Urothelium cell line (cell line): Measurements from ENCODE around the gene RIMBP3C.
"Not testable (repeated sequence)": the region's sequence is repeated elsewhere in the genome, so short reads cannot be mapped to it uniquely, and the experiment has no call there.

Experiments used
- DNase-seq: peaks from one replicate; pipeline ENCODE4 v3.0.0; 2011; ENCODE audit warnings: low spot score, mixed read lengths
- FAIRE-seq: peaks from 2 replicates; lab custom pipeline; 2011; peaks lifted over from hg19 to GRCh38; lab: Jason Lieb, UNC

The RIMBP3C gene, protein sequence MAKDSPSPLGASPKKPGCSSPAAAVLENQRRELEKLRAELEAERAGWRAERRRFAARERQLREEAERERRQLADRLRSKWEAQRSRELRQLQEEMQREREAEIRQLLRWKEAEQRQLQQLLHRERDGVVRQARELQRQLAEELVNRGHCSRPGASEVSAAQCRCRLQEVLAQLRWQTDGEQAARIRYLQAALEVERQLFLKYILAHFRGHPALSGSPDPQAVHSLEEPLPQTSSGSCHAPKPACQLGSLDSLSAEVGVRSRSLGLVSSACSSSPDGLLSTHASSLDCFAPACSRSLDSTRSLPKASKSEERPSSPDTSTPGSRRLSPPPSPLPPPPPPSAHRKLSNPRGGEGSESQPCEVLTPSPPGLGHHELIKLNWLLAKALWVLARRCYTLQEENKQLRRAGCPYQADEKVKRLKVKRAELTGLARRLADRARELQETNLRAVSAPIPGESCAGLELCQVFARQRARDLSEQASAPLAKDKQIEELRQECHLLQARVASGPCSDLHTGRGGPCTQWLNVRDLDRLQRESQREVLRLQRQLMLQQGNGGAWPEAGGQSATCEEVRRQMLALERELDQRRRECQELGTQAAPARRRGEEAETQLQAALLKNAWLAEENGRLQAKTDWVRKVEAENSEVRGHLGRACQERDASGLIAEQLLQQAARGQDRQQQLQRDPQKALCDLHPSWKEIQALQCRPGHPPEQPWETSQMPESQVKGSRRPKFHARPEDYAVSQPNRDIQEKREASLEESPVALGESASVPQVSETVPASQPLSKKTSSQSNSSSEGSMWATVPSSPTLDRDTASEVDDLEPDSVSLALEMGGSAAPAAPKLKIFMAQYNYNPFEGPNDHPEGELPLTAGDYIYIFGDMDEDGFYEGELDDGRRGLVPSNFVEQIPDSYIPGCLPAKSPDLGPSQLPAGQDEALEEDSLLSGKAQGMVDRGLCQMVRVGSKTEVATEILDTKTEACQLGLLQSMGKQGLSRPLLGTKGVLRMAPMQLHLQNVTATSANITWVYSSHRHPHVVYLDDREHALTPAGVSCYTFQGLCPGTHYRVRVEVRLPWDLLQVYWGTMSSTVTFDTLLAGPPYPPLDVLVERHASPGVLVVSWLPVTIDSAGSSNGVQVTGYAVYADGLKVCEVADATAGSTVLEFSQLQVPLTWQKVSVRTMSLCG (N-terminal part only)

DNA sequence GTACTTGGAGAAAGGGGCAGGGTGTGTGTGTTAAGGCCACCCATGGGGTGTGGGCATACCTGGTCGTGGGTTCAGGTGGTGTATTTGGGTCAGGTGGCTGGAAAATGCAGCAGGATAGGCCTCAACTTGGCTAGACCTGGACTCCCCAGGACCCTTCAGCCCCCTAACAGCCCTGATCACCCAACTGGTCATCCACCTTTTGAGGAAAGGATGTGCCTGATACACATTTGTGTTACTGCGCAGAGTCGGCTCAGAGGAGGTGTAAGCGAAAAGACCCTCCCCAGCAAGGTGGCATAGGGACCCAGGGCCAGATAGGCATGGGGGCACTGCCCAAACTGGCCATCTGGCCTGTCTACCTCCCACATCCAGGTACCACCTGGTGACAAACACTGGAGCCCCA is at the start of gene RIMBP3C:
RIMBP3C (minus strand) TSS at position 101 of the 400 bp plus-strand sequence. CDS start 485 bp downstream, outside the sequence.
- not testable (repeated sequence) for DNase-seq, FAIRE-seq

DNA sequence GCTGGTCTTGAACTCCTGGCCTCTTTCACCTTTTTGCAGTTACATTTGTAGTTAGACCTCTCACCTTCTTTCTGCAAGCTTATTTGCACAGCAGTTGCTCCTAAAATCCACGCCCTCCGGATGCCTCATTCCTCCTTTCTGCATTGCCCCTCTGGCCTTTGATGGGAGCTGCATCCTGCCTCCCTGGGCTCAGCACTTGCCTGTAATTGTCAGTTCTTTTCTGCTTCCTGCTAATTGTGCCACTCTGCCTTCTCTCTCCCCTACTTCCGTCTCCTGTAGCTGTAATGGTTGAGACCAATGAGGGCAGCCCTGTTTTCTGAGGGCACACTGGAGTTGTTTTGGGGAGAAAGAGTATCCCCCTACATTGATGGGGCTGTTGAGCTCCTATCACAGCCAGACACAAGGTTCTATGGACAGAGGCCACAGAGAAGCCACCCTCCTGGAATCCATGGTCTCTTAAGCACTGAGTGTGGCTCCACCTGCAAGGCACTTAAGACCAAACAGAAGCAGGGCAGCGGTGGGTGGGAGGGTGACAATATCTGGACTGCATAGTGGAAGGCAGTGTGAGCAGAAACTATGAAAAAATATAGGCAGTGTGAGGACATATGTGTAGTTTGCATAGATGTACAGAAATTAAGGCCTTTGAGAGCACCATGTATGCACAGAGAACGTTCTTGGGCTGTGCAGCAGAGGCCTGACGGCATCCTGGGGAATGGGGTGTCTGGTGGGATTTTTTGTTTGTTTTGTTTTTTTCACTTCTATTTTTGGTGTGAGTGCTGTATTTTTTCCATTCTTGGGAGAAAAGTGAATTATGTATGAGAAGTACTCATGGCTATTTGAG is 48.0 kb upstream of the RIMBP3C start:
- DNase-seq (no peak), FAIRE-seq (no peak)

DNA sequence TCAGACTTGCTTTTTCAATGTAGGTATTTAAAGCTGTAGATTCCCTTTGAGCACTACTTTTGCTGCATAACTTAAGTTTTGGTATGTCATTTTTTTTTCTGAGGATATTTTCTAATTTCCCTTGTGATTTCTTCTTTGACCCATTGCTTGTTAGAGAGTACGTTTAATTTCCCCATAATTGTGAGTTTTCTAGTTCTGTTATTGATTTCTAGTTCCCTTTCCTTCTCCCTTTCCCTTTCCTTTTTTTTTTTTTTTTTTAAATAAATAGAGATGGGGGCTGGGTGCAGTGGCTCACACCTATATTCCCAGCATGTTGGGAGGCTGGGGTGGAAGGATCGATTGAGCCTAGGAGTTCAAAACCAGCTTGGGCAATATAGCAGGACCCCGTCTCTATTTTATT is 47.0 kb upstream of the RIMBP3C start:
- DNase-seq (no peak), FAIRE-seq (no peak)

DNA sequence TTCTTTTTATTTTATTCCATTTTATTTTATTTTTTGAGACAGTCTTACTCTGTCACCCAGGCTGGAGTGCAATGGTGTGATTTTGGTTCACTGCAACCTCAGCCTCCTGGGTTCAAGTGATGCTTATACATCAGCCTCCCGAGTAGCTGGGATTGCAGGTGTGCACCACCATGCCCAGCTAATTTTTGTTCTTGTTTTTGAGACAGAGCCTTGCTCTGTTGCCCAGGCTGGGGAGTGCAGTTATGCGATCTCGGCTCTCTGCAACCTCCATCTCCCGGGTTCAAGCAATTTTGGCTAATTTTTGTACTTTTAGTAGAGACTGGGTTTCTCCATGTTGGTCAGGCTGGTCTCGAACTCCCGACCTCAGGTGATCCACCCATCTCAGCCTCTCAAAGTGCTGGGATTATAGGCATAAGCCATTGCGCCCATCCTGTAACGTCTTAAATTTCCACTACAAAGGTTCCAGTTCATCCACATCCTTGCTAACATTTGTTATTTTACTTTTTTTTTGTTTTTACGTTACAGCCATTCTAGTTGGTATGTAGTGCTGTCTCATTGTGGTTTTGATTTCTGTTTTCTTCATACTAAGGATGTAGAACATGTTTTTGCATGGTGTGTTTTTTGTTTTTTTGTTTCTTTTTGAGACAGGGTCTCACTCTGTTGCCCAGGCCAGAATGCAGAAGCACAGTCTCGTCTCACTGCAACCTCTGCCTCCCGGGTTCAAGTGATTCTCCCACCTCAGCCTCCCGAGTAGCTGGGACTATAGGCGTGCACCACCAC is 45.3 kb upstream of the RIMBP3C start:
- not testable (repeated sequence) for FAIRE-seq

DNA sequence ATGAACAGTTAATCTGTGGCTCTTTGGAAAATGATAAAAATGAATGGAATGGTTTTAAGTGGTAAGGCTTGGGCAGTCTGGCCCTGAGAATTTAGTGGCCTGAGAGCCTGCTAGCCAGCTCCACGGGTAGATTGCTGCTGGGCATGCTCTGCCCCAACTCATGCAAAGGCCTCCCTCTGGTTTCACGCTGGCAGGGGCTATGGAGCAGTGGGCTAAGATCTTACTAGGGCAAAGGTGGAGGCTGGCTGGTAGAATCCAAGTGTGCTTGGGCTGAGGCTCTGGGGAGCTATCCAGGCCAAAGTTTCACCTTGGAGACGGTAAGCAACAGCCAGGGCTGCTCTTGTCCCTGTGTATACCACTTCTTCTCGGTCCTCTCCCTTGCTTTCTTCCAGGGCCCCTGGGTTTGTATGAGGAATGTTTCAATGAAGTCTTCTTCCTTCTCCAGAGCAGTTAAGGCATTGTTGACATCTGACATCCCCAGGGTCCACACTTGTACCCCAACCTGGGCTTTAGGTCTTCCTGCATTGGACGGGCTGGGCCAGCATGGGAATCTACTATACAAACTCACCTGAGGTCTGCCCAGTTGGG is 43.7 kb upstream of the RIMBP3C start:
- FAIRE-seq = no peak

More for the DNA sequence above, 45.3 kb upstream of the RIMBP3C start:
- not testable (repeated sequence) for DNase-seq

DNA sequence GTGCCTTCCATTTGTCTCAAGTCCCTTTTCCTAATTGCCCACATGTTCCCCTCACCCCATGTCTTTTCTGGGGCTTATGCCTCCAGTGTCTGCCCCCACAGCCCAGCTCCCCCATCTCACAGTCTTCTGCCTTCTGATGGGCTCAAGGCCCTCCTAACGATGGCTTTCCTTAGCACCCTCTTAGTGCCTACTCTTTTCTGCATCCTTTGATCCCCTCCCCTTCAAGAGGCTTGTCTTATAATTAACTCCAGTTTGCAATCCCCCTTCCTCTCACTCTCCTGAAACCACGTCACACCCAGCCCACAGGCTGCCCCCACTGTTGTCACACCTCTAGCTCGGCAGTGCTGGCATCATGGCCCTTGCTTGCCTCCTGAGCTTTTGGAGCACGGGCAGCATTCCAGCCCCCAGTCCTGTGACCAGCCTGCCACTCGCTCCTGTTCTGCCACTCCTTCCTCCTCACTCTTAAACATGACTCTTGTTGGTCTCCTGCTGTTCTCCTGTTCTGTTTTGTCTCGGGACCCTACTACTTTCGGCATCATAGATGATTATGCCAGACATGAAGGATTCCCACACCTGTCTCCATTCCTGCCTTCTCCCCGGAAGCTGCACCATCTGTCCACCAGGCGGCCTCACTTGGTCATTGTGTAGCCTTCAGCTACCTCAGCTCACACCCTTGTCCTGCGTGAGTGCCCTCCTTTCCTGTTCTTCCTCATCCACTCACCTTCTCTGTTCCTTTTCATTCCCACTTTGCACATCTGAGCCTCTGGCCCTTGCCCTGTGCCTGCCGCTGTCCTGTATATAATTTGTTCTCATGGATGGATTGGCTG is 42.4 kb upstream of the RIMBP3C start:
- DNase-seq = no peak
- no peak for FAIRE-seq

More for the DNA sequence above, 43.7 kb upstream of the RIMBP3C start:
- DNase-seq = no peak

DNA sequence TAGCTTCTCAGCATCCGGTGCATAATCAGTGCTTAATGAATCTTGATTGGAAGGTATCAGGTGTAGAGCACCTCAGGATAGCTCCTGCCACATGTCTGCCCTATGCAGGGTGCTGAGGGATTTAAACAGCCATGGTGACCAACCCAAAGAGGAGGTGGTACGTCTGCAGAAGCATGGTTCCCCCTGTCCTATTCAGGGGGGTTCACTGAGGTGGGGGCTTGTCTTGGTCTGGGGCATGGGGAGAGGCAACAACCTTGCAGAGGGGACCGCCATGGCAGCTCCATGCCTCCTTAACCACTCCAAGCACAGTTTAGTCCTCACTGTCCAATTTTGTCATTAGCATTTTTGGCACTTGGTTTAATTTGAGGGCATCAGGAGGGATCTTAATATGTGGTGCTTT is 41.2 kb upstream of the RIMBP3C start:
- DNase-seq = no peak
- no peak for FAIRE-seq

DNA sequence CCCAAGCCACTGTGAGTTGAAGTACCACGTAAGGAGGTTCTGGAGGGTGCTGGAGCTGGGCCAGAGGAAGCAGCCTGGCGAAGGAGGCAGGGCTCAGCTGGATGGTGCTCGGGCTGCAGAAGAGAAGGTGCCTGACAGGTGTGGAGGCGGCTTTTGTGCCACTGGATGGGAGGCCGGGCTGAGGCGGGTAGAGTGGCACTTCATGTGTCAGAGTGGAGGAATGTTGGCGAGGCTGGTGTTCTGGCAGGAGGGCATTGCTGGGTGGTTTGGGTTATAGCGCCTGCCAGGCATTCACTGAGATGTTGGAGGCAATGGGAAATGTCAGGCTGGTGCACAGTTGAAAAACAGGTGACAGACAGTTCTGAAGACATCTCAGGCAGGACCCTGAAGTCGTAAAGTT is 40.4 kb upstream of the RIMBP3C start:
- FAIRE-seq (no peak), DNase-seq (no peak)

DNA sequence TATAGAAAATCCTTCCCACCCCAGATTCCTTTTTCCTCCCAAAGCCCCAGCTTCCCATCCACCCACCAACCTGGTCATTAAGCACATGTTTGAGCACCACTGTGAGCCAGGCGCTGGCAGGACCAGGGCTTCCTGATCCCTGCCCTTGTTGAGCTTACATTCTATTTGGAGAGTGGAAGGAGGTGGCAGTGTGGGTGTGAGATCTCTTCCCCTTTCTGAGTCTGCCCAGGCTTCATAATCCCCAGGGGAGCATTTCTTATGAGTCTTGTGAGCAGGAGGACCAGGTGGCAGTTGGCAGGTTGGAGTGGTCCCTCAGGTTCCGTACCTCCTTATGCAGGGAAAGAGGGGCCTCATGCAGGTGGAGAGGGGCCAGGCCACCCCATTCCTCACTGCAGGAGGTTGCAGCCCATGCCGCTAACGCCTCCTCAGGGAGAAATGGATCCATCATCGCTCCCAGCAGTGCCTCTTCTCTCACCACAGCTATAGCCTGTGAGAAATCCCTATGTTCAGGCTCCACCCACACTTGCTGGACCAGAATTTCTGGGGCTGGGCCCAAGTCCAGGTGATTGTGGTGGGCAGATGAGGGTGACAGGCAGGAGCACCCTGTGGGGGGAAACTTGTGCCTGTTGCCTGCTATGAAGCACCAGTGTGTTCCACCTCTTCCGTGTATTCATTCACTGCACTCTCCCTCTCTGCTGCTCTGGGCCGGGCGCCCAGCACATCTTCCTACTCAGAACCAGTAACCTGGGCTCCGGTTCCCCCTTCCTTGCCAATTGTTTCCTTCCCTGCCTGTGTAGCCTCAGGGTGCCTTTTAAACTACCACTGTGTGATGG is 39.8 kb upstream of the RIMBP3C start:
- DNase-seq (no peak), FAIRE-seq (no peak)

DNA sequence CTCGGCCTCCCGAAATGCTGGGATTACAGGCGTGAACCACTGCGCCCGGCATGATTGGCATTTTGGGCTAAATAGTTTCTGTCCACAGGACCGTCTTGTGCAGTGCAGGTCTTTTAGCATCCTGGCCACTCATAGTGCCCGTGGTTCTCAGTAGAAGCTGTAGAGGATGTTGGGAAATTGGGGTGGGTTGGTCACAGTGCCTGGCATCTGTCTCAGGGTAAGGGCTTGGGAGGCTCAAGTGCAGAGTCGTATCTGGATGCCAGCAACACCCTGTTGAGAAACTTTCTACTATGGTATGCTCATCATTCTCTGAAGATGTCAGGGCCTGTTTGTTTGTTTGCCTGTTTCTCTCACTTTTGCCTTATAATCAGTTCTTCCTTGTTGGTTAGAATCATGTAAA is 38.1 kb upstream of the RIMBP3C start:
- FAIRE-seq = no peak

DNA sequence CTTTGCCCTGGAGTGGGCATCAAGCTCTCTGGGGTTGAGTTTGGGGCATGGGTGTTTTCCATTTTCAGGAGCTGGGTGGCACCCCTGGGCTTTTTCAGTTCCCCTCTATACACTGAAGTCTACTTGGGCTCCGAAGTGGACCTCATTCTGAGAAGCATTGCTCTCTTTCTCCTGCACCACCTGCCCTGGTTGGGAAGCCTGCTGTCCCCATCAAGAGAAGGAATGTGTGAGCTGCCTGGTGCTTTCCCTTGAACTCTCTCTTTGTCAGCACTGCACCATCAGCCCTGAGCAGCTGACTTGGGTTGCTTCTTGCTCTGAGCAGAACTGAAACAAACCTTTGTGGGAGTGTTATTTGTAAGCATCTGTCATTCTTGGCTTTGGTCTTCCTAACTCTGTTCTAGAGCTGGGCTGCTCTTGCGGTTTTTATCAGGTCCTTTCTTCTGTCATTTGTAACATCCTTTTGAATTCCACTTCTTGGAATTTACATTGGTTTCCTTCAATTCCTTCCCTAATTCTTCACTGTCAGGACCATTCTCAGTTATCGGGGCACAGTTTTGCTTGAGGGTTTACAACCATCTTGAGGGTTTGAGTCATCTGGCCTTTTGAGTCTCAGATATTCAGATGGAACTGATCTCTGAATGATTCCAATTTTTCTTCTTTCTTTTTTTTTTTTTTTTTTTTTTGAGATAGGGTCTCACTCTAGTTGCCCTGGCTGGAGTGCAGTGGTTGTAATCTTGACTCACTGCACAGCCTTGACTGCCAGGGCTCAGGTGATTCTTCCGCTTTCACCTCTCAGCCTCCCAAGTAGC is 36.7 kb upstream of the RIMBP3C start:
- DNase-seq = no peak
- no peak for FAIRE-seq

More for the DNA sequence above, 38.1 kb upstream of the RIMBP3C start:
- no peak for DNase-seq

DNA sequence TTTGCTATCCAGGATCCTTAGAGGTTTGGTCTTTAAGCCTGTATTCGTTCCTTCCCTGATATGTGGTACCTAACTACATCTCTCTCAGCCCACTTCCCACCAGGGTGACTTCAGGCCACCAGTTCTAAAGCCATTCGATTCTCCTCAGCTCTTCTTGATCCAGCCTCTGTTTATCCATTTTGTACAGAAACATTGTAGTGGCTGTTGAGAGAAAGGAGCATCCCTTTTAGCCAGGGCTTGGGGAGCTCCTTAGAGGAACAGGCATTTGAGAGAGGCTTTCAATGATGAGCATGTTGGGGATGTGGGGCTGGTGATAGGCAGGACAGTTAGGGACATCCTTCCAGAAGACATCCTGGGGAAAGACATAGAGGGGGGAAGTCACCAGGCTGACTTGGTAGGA is 34.1 kb upstream of the RIMBP3C start:
- no peak for DNase-seq
- FAIRE-seq = no peak

DNA sequence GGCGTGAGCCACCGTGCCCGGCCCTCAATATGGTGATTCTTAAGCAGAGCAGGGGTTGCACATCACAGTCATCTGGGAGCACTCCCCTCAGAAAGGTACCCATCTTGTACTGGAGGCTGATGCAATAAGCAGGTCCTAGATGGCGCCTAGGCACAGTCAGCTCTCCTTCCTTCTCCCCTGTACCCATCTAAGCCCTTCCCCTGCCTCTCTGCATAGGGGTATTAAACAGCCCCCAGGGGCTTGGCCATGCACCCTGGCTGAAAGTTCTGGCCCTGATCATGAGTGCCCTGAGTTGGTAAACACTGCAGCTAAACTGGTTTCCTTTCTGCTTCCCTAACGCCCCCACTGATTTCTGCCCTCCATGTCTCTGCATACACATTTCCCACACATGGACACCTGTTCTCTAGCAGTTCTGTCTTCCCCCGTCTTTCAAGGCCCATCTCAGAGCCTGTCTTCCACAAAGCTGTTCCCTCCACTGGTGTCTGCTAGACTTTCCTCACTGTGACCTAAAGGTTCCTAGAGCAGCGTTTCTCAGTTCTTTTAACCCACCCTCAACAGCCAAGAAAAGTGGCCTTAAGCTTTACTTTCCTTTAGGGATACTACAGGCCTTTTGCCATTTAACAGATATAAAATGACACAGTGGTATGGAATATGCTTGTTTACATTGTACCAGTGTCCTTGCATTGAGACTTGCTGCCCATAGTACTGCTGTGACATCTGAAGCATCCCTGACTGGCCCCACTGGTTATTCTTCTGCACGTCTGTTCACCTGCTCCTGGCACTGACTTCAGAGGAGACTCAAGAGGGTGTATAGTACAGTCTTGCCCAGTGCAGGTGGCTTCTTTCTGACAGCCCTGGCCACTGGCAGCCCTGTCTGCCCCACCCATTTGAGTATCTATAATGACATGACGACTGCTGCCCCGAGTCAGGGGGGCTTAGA is 31.8 kb upstream of the RIMBP3C start:
- FAIRE-seq = no peak

DNA sequence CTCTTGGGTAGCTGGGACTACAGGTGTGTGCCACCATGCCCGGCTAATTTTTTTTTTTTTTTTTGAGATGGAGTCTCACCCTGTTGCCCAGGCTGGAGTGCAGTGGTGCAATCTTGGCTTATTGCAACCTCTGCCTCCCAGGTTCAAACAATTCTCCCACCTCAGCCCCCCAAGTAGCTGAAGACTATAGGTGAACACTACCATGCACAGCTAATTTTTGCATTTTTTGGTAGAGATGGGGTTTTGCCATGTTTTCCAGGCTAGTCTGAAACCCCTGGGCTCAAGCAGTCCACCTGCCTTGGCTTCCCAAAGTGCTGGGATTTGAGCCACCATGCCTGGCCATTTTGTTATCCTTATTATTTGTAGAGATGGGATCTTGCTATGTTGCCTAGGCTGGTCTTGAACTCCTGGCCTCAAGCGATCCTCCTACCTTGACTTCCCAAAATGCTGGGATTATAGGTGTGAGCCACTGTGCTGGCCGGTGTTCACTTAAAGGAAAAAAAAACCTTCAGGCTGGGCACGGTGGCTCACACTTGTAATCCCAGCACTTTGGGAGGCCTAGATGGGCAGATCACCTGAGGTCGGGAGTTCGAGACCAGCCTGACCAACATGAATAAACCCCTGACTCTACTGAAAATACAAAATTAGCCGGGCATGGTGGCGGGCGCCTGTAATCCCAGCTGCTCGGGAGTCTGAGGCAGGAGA is 29.9 kb upstream of the RIMBP3C start:
- FAIRE-seq = not testable (repeated sequence)

More for the DNA sequence above, 31.8 kb upstream of the RIMBP3C start:
- DNase-seq = no peak

DNA sequence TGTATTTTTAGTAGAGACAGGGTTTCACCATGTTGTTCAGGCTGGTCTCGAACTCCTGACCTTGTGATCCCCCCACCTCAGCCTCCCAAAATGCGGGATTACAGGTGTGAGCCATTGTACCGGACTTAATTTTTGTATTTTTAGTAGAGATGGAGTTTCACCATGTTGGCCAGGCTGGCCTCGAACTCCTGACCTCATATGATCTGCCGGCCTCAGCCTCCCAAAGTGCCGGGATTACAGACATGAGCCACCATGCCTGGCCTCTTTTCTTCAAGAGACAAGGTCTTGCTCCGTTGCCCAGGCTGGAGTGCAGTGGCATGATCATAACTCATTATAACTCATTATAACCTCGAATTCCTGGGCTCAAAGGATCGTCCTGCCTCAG is 29.4 kb upstream of the RIMBP3C start:
- not testable (repeated sequence) for DNase-seq, FAIRE-seq

More for the DNA sequence above, 29.9 kb upstream of the RIMBP3C start:
- DNase-seq = not testable (repeated sequence)
